ENCODE results near the gene LRRC46. TPM values are rescaled to one million over a fixed set of nuclear protein-coding genes. Genes with fewer than 3 reads are reported as not detected.

Gene LRRC46
- total and polyA plus RNA-seq, 2 of the 13 experiments (the other 11 are each of a cell fraction or from before 2014, with no cell fraction given), result 0.09 TPM

- TF ChIP-seq ZHX2 (IDR thresholded peaks at IDR 0.05; ENCODE audit: low read depth) (peak; percentile 73; the same call in 1 of the 2 replicates), ZHX2 (CRISPR knock-in tag; IDR thresholded peaks at IDR 0.05; ENCODE audit: borderline replicate concordance) (no peak), CBFB (CRISPR knock-in tag; IDR thresholded peaks at IDR 0.05) (peak; percentile 76; the same call in 1 of the 2 replicates), ZNF207 (IDR thresholded peaks at IDR 0.05; ENCODE audit: borderline replicate concordance) (no peak), NR3C1 (CRISPR knock-in tag; IDR thresholded peaks at IDR 0.05) (no peak), ZNF543 (CRISPR knock-in tag; IDR thresholded peaks at IDR 0.05) (peak; percentile 72; the same call in 1 of the 2 replicates), ZNF549 (CRISPR knock-in tag; IDR thresholded peaks at IDR 0.05) (no peak), CEBPG (CRISPR knock-in tag; IDR thresholded peaks at IDR 0.05) (no peak), HDAC6 (IDR thresholded peaks at IDR 0.05; ENCODE audit: low read depth, low read length) (no peak), IKZF4 (CRISPR knock-in tag; IDR thresholded peaks at IDR 0.05; ENCODE audit: borderline replicate concordance, low read depth, not compliant biosample characterization) (peak; percentile 91), KLF16 (CRISPR knock-in tag; IDR thresholded peaks at IDR 0.05) (peak in 1 of 2 experiments; percentile 96; a peak in 2 of 4 replicates), ZNF326 (CRISPR knock-in tag; IDR thresholded peaks at IDR 0.05; ENCODE audit: borderline replicate concordance) (no peak), ZNF580 (CRISPR knock-in tag; IDR thresholded peaks at IDR 0.05; ENCODE audit: borderline replicate concordance, low read depth) (peak; percentile 92), ZNF563 (CRISPR knock-in tag; IDR thresholded peaks at IDR 0.05) (0 out of 2 replicates have a peak, but pooled peaks have one; percentile 38), ZNF280B (CRISPR knock-in tag; IDR thresholded peaks at IDR 0.05; ENCODE audit: borderline replicate concordance) (peak; percentile 94), STAT5B (CRISPR knock-in tag; IDR thresholded peaks at IDR 0.05) (peak; percentile 75; the same call in 1 of the 2 replicates), ETV5 (CRISPR knock-in tag; IDR thresholded peaks at IDR 0.05; ENCODE audit: borderline replicate concordance) (peak; percentile 100), CENPX (CRISPR knock-in tag; IDR thresholded peaks at IDR 0.05) (no peak), ZNF362 (CRISPR knock-in tag; IDR thresholded peaks at IDR 0.05; ENCODE audit: borderline replicate concordance) (no peak), TOE1 (CRISPR knock-in tag; IDR thresholded peaks at IDR 0.05) (0 out of 2 replicates have a peak, but pooled peaks have one; percentile 23)
Measured at GRCh38 chr17:47831003-47831933, at the start of gene LRRC46, which contains the start of gene MRPL10 (continued).

Measured in HepG2 (cell line).